Heart left ventricle (tissue), 13 donors: ENCODE measurements around the gene FSTL3.

Source experiments
- CTCF ChIP-seq, 12 donors: fragments of 200-600 bp; sonication (generic) in 4 of 12; IDR thresholded peaks; one replicate each; pipeline versions ENCODE4 v1.5.0 to v1.8.0; 2018 to 2022; ENCODE audit warnings: antibody characterized with exemption in 12 of 12, mild to moderate bottlenecking in 5 of 12
- POLR2A ChIP-seq, 2 donors: fragments of 450-650 bp; IDR thresholded peaks; one replicate each; pipeline ENCODE4 v1.6.1; 2017; ENCODE audit warnings: antibody characterized with exemption in 2 of 2, mild to moderate bottlenecking in 2 of 2, moderate library complexity in 2 of 2
- donor health status: ischemic (EF 13 %, LVEDD 7.1; RV severe dilation, severe dysfunction).
- donor health status: DM: no; HTN: yes; CAD: no.
- donor health status: DM: no; HTN: no; CAD: no.
- donor health status: ischemic (EF 25% LVEDD 6.9; RV normal size, moderate dysfunction).
- donor health status: ischemic (EF 25% LVEDD 5.7; RV mildly dilated, moderate dysfunction).
- donor health status: ischemic (EF 35%, LVEDD 5.7; RV mildly dilated, moderate dysfunction).
- donor health status: nonischemic (EF 11% LVEDD 7.7; RV severe dilation, severe dysfunction).
- donor health status: DM: yes; HTN: yes; CAD: no.
- donor health status: PGD.
- donor health status: ischemic (EF 29% LVEDD 5.4; RV normal size, mild dysfunction).
- donor health status: nonischemic (EF 23%, LVEDD 6.1; RV moderate dilation, normal function).

GRCh38 chr19:640606-641189 lies 35.5 kb upstream of the FSTL3 start:
- TF ChIP-seq POLR2A (IDR thresholded peaks at IDR 0.05) (no peak), CTCF (IDR thresholded peaks at IDR 0.05) (no peak)
